Middle frontal gyrus (tissue), 1 donor: Measurements from ENCODE around the gene TMEM60.
A peak's percentile ranks its signal among the peaks of the same experiment; 100 is the strongest.

Source experiments
- DNase-seq: peaks from one replicate; pipeline ENCODE4 v3.0.0-alpha.2; 2015; ENCODE audit warnings: low spot score; ENCODE audit errors: extremely low spot score

TMEM60 gene

GRCh38 chr7:77771901-77772300 lies 26.3 kb downstream of the TMEM60 start:
- DNase-seq, result no peak

GRCh38 chr7:77770316-77770715 lies 27.9 kb downstream of the TMEM60 start:
- DNase-seq, result no peak

DNA sequence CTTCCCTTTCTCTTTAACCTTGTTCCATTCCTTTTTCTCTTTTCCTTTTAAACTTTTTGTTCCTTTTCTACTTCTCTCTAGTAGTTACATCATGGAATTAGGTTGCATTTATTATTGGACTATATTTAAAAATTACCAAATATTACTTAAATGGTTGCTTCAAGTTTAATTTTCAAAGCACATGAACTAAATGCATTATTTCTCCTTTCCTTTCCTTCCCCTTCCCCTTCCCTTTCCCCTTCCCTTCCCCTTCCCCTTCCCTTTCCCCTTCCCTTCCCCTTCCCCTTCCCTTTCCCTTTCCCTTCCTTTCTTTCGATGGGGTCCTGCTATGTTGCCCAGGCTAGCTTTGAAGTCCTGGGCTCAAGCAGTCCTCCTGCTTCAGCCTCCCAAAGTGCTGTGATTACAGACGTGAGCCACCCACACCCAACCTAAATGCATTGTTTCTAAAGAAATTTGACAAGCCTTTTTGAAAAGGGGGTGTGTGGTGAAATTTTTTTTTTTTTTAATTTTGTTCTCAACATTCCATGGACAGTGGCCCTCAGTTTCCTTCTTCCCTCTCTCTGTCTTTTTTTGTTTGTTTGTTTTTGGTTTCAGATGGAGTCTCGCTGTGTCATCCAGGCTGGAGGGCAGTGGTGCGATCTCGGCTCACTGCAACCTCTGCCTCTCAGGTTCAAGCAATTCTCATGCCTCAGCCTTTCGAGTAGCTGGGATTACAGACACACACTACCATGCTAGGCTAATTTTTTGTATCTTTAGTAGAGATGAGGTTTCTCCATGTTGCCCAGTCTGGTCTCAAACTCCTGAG lies 31.2 kb downstream of the TMEM60 start:
- no peak for DNase-seq

DNA sequence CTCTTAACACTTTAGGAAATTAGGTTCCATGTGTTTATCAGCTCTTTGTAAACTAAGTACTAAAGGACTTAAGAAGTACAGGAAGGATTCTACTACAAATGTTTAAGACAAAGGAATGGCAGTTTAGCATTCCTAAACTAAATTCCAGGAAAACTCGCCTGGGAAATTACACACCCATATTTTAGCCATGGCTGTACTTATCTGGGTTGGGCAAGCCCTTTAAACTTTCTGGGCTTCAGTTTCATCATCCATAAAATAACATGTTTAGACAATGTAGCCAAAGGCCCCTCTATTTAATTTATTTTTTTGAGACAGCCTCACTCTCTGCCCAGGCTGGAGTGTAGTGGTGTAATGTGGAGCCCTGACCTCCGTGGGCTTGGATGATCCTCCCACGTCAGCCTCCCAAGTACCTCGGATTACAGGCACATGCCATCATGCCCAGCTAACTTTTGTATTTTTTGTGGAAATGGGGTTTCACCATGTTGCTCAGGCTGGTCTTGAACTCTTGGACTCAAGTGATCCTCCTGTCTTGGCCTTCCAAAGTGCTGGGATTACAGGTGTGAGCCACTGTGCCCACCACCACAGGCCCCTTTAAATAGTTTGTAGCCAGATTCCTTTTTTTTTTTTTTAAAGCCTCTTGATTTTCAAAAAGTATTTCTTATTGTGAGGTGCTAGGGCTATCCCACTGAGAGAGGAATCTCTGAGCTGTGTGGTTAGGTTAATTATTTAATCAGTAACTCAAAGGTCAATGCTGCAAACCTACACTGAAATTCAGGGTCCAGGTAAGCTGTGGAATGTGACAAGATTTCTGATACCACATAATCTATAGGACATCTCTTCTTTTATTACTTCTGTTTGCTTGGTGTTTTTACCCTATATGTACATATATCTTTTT lies 32.1 kb downstream of the TMEM60 start:
- no peak for DNase-seq

DNA sequence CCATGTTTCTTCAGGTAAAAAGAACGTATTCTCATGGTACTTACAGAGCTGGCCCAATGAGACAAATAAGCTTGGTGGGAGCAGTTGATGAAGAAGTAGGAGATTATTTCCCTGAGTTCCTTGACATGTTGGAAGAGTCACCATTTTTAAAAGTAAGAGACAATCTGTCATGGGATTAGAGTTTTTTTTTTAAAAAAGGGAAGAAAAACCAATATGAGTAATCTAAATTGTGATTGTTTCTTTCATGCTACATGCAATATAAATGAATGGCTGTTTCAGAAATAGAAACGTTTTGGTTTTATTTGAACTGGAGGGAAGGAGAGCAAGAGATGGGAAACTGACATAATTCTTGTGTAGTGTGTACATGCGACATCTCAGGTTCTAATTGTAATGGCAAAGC lies 32.8 kb downstream of the TMEM60 start:
- DNase-seq, result no peak

DNA sequence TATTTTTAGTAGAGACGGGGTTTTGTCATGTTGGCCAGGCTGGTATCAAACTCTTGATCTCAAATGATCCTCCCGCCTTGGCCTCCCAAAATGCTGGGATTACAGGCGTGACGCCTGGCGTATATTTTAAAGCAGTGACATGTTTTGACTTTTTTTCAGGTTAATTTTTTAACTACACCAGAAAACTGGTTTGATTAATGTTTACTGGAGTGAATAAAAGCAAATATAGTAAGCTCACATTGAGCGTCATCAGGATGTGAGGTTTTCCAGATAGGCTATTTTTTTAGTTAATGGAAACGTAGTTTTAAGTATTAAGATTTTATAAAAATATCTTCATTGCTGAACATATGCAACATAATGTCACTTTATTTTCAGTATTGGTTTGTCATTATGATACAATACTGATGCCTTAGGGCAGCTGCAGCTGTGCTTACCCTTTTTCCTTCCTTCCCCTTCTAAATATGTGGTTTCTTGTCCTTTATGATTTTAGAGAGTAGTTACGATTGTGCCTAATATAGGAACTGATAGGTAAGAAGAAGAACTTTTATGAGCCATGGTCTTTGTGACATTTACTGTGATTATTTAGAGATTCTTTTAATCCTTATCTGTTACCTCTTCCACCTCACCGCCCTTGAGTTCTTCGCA lies 37.3 kb downstream of the TMEM60 start:
- DNase-seq, result no peak

DNA sequence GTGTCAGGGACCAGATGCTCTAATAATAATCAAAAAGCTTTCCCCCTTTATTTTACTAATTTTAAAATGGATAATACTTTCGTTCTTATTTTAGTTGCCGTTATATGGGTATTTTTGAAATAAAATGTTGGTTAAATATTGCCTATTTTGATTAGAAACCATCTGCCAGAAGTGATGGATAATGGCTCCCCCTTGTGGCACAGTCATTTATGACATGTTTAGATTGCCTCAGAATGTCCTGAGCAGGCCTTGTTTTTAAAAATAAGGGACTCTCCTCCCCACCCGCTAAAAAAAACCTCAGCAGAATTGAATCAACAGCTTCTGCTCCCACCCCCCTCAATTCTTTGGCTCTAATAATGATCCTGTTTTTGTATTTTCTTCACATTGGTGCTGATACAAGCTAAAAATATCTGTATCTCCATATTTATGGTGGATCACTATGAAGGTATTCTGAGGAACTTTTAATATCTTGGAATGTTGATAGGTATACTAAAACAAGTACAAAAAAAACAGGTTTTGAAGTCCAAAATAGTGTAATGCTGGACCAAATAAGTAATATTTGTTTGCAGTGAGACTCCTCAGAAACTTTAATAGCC lies 38.8 kb downstream of the TMEM60 start:
- peak; percentile 79 for DNase-seq

GRCh38 chr7:77757589-77757988 lies 40.6 kb downstream of the TMEM60 start:
- no peak for DNase-seq

GRCh38 chr7:77753173-77753572 lies 45.1 kb downstream of the TMEM60 start:
- DNase-seq, result no peak

- DNase-seq, result no peak
Measured at GRCh38 chr7:77752016-77752415, 46.2 kb downstream of the TMEM60 start.

DNA sequence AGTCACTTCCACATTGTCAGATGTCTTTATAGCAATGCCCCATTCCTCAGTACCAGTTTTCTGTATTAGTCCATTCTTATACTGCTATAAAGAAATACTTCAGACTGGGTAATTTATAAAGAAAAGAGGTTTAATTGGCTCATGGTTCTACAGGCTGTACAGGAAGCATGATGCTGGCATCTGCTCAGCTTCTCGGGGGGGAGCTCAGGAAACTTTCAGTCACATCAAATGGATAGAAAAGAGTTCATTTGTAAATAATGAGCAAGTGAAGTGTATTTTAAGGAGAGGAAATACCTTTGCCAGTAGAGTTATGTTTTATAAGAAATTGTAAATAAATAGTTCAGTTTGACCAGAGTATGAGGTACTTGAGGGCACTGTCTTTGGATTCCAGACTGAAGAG lies 50.5 kb downstream of the TMEM60 start:
- no peak for DNase-seq

- no peak for DNase-seq
Measured at GRCh38 chr7:77747178-77747577, 51.1 kb downstream of the TMEM60 start.

- DNase-seq, result no peak
Measured at GRCh38 chr7:77746824-77747165, 51.4 kb downstream of the TMEM60 start.

- DNase-seq, result no peak
Measured at GRCh38 chr7:77746164-77746823, 51.9 kb downstream of the TMEM60 start.

- no peak for DNase-seq
Measured at GRCh38 chr7:77745746-77746145, 52.5 kb downstream of the TMEM60 start.
